WI38 (cell line): ENCODE results near the gene HOXB2.
A peak's percentile ranks its signal among the peaks of the same experiment; 100 is the strongest.
"Not testable (repeated sequence)": the region's sequence is repeated elsewhere in the genome, so short reads cannot be mapped to it uniquely, and the experiment has no call there.

Experiments used
- H3K4me3 ChIP-seq: 2 replicates; pipeline ENCODE4 v1.5.1; 2011; ENCODE audit warnings: low read depth, mild to moderate bottlenecking, control low read depth, low read length
- TF ChIP-seq, protein P1 (sequence below): IDR thresholded peaks from 2 replicates; pipeline ENCODE4 v1.5.1; 2012; ENCODE audit warnings: low read depth, mild to moderate bottlenecking, control low read depth, low read length

HOXB2 gene

DNA sequence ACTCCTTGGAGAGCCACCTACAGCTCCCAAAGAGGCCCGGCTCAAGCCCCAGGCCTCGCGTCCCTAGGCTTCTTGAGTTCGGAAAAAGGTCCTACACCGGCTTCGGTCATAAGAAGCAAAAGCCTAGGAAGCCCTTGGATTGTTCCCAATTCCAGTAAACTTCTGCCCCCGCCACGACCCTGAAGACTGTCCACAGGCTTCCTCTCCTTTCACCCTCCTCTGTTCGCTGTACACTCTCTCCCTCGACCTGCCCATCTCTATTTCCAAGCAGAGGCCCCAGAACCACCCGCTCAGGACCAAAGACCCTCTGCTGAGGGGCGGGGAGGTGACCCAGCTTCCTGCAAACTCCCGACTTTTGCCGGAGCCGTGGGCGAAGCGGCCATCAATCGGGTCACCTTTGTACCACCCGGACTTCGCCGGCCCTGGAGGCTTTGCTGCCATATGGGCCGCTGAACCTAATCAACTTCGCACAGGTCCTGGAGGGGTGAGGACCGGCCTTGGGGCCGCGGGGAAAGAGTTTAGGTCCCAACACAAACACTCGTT, 2.7 kb downstream of the HOXB2 start:
- TF ChIP-seq, protein P1, sequence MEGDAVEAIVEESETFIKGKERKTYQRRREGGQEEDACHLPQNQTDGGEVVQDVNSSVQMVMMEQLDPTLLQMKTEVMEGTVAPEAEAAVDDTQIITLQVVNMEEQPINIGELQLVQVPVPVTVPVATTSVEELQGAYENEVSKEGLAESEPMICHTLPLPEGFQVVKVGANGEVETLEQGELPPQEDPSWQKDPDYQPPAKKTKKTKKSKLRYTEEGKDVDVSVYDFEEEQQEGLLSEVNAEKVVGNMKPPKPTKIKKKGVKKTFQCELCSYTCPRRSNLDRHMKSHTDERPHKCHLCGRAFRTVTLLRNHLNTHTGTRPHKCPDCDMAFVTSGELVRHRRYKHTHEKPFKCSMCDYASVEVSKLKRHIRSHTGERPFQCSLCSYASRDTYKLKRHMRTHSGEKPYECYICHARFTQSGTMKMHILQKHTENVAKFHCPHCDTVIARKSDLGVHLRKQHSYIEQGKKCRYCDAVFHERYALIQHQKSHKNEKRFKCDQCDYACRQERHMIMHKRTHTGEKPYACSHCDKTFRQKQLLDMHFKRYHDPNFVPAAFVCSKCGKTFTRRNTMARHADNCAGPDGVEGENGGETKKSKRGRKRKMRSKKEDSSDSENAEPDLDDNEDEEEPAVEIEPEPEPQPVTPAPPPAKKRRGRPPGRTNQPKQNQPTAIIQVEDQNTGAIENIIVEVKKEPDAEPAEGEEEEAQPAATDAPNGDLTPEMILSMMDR = no peak
- peak overlapping the region; percentile 96 for H3K4me3 ChIP-seq

DNA sequence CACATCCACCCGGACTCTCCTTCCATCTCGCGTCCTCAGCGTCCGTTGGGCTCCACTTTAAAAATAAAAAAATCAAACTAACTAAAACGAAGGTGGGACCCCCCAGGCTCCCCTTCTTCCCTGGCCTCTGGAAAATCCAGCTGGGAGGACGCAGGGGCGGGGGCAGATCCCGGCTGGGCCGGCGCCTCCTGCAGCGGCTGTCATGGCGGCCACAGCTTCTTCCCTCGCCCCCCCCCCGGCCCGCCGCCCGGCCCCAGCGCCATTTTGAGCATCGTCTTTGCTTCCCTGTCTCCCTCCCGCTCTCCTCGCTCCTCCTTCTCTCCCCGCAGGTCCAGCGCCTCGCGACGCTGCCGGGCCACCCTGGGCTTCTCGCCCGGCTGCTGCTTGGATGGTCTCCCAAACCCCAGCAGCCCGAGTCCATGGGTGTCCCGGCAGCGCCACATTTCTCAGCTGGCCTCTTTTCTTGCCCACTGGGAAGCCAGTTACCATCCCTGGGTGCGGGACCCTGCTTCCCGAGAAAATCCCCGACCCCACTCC, 3.3 kb downstream of the HOXB2 start:
- H3K4me3 ChIP-seq = peak overlapping the region; percentile 96
- TF ChIP-seq, protein P1 = no peak

DNA sequence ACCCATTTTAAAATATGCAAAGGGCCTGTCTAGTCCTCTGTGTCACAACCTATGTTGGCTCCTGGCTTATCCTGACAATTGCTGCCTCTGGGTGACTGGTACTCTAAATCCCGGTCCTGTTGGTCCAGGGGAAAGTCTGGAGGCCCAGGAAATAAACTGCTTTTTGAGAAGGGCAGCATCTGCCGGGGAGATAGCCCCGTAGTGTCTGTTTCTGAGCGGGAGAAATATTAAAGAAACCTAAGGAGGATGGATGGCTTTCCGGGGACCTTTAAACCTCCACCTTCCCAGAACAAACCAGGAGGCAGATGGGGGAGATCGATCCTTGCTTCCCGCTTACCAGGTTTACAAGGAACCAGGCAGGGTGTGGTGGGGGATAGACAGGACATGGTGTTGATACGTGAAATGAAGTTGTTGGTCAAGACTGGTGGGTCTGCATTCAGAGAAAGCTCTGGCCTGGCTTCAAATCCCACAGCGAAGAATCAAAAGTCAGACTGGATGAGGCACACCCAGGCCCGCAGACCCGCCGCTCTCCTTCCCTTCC, 3.8 kb downstream of the HOXB2 start:
- TF ChIP-seq, protein P1 = no peak

DNA sequence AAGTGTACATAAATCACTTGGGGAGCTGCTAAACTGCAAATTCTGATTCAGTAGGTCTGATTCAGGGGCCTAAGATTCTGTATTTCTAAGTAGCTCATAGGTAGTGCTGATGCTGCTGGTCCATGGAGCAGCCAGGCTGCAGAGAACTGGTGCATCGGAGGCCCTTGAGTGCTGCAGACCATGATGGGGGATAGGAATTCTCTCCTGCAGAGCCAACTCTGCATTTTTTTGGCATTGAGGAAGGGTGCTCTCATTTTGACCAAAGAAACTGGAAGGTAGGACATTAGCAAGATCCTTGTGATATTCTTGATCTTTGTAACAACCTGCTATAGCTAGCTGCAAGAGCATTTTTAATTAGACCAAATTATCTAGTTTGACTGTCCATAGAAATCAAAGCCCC, 4.7 kb downstream of the HOXB2 start:
- H3K4me3 ChIP-seq = no peak overlapping the region

More for the DNA sequence above, 3.8 kb downstream of the HOXB2 start:
- peak overlapping the region; percentile 96 for H3K4me3 ChIP-seq

DNA sequence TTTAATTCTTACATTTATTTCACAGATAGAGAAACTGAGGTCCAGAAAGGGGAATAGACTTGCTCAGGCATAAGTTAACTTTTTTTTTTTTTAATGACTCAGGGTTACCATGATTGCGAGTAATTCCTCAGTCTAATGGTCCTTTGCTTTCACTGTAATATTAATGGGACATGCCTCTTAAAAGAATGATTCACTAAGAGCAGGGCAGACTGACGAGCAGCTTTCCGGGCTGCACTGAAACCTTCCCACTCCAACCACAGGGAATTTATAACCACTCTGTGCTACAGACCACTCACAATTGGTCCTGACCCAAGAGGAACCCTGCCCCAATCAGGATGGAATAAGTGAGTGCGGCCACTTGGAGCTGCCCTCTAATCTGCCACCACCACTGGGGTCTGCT, 5.7 kb downstream of the HOXB2 start:
- H3K4me3 ChIP-seq = no peak overlapping the region
- TF ChIP-seq, protein P1 = no peak

More for the DNA sequence above, 4.7 kb downstream of the HOXB2 start:
- TF ChIP-seq, protein P1 = no peak

DNA sequence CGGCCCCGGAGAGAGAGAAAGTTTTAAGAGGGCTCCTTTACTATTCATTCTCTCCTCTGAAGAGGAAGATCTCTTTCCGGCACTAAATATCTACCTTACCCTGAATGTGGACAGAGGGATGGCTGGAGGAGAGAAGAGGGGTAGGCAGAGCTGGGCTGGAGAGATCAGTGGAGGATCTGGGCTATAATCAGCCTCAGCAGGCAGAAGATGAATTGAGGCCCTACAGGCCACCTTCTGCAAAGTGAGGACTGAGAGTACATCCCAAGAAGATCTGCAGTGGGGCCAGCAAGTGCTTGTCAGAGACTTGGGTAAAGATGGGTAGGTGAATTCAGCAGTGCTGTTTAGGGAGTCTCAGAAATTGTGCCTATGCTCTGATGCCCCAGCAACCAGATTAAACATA, 7.6 kb downstream of the HOXB2 start:
- no peak overlapping the region for H3K4me3 ChIP-seq
- TF ChIP-seq, protein P1 = no peak

DNA sequence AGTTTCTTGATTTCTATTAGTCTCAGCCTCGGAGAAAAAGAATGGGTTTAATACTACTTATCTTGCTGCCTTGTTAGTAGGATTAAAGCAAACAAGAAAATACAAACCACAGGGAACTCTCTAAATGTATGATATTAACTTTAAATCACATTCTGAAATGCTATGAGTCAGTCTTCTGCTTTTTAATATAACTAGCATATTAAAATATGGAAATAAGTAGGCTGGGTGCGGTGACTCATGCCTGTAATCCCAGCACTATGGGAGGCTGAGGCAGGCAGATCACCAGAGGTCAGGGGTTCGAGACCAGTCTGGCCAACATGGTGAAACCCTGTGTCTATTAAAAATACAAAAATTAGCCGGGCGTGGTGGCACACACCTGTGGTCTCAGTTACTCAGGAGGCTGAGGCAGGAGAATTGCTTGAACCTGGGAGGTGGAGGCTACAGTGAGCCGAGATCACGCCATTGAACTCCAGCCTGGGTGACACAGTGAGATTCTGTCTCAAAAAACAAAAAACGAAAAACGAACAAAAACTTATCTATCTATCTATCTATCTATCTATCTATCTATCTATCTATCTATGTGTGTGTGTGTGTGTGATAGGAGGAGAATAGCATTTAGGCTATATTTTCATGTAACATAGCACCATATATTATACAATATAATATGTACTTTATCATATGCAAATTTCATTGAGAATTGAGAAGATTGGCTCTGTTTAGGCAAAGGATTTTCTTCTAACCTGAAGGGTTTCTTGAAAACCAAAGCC, 8.9 kb downstream of the HOXB2 start:
- H3K4me3 ChIP-seq = not testable (repeated sequence)
